ENCODE data around the gene AWAT2. TPM values are rescaled to one million over a fixed set of nuclear protein-coding genes. Genes with fewer than 3 reads are reported as not detected.

Gene AWAT2
- total RNA-seq, 1 donor: not detected

GRCh38 chrX:70041993-70042392 lies 7.7 kb downstream of the AWAT2 start:
- H2AFZ ChIP-seq (ENCODE audit: low read length): no peak overlapping the region
- no peak overlapping the region for H3K27ac ChIP-seq (ENCODE audit: low read depth, low read length)
- peaks cover 4% of the 10 kb centered on the region for H3K27me3 ChIP-seq (ENCODE audit: insufficient read depth, low read length)
- H3K36me3 ChIP-seq (ENCODE audit: insufficient read depth, low read length): no peaks in the 10 kb centered on the region
- no peaks in the 10 kb centered on the region for H4K20me1 ChIP-seq (ENCODE audit: insufficient read depth, low read length)
- TF ChIP-seq CTCF (IDR thresholded peaks at IDR 0.05; ENCODE audit: extremely low read depth, low read depth, low read length): no peak
- no peak overlapping the region for H3K4me3 ChIP-seq (ENCODE audit: insufficient read depth, low read length)
- H3K4me2 ChIP-seq (ENCODE audit: insufficient read depth, low read length): no peak overlapping the region
- DNase-seq (ENCODE audit: insufficient read length, low spot score, missing footprints): no peak
- H3K9me3 ChIP-seq (ENCODE audit: low read depth, low read length): no peaks in the 10 kb centered on the region
- H3K4me1 ChIP-seq (ENCODE audit: insufficient read depth, low read length): no peaks in the 10 kb centered on the region
- H3K79me2 ChIP-seq (ENCODE audit: insufficient read depth, low read length): no peaks in the 10 kb centered on the region

- DNase-seq (ENCODE audit: insufficient read length, low spot score, missing footprints): no peak
- Histone ChIP-seq H3K9me3 (ENCODE audit: low read depth, low read length) (no peaks in the 10 kb centered on the region), H2AFZ (ENCODE audit: low read length) (no peak overlapping the region), H3K27me3 (ENCODE audit: insufficient read depth, low read length) (peaks cover 6% of the 10 kb centered on the region), H4K20me1 (ENCODE audit: insufficient read depth, low read length) (no peaks in the 10 kb centered on the region), H3K36me3 (ENCODE audit: insufficient read depth, low read length) (no peaks in the 10 kb centered on the region), H3K4me2 (ENCODE audit: insufficient read depth, low read length) (no peak overlapping the region), H3K4me1 (ENCODE audit: insufficient read depth, low read length) (no peaks in the 10 kb centered on the region), H3K27ac (ENCODE audit: low read depth, low read length) (no peak overlapping the region), H3K4me3 (ENCODE audit: insufficient read depth, low read length) (no peak overlapping the region), H3K79me2 (ENCODE audit: insufficient read depth, low read length) (no peaks in the 10 kb centered on the region)
- TF ChIP-seq CTCF (IDR thresholded peaks at IDR 0.05; ENCODE audit: extremely low read depth, low read depth, low read length): no peak
These were observed 10.0 kb downstream of the AWAT2 start for GRCh38 chrX:70039758-70040157.

- TF ChIP-seq CTCF (IDR thresholded peaks at IDR 0.05; ENCODE audit: extremely low read depth, low read depth, low read length): no peak
- no peak overlapping the region for H2AFZ ChIP-seq (ENCODE audit: low read length)
- no peaks in the 10 kb centered on the region for H3K4me1 ChIP-seq (ENCODE audit: insufficient read depth, low read length)
- no peaks in the 10 kb centered on the region for H4K20me1 ChIP-seq (ENCODE audit: insufficient read depth, low read length)
- no peaks in the 10 kb centered on the region for H3K36me3 ChIP-seq (ENCODE audit: insufficient read depth, low read length)
- H3K27ac ChIP-seq (ENCODE audit: low read depth, low read length): no peak overlapping the region
- no peak overlapping the region for H3K4me2 ChIP-seq (ENCODE audit: insufficient read depth, low read length)
- no peaks in the 10 kb centered on the region for H3K79me2 ChIP-seq (ENCODE audit: insufficient read depth, low read length)
- H3K4me3 ChIP-seq (ENCODE audit: insufficient read depth, low read length): no peak overlapping the region
- peaks cover 6% of the 10 kb centered on the region for H3K27me3 ChIP-seq (ENCODE audit: insufficient read depth, low read length)
- DNase-seq (ENCODE audit: insufficient read length, low spot score, missing footprints): no peak
- H3K9me3 ChIP-seq (ENCODE audit: low read depth, low read length): no peaks in the 10 kb centered on the region
These were observed 10.8 kb downstream of the AWAT2 start for GRCh38 chrX:70038951-70039350.

DNA sequence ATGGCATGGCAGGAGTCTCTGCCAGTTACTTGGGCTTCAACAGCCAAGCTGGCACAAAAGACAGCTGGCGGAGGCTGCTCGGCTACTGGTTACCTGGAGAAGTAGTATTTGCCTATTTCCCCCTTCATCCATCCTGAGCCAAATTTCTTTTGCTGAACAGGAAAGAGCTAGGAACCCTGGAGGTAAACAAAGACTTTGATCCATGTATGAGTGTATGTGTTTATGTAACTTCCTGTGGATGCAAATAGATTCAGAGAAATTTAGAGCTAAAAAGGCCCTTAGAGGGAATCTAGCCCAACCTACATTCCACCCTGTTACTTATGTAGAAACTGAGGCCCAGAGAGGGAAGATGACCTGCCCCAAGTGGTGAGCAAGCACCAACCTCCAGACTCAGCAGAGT lies 11.2 kb downstream of the AWAT2 start:
- no peaks in the 10 kb centered on the region for H3K79me2 ChIP-seq (ENCODE audit: insufficient read depth, low read length)
- no peak overlapping the region for H3K4me3 ChIP-seq (ENCODE audit: insufficient read depth, low read length)
- H3K9me3 ChIP-seq (ENCODE audit: low read depth, low read length): no peaks in the 10 kb centered on the region
- no peak overlapping the region for H2AFZ ChIP-seq (ENCODE audit: low read length)
- no peak overlapping the region for H3K27ac ChIP-seq (ENCODE audit: low read depth, low read length)
- no peak for TF ChIP-seq CTCF (IDR thresholded peaks at IDR 0.05; ENCODE audit: extremely low read depth, low read depth, low read length)
- no peaks in the 10 kb centered on the region for H3K36me3 ChIP-seq (ENCODE audit: insufficient read depth, low read length)
- no peak for DNase-seq (ENCODE audit: insufficient read length, low spot score, missing footprints)
- no peaks in the 10 kb centered on the region for H3K4me1 ChIP-seq (ENCODE audit: insufficient read depth, low read length)
- H3K27me3 ChIP-seq (ENCODE audit: insufficient read depth, low read length): peaks cover 6% of the 10 kb centered on the region
- no peaks in the 10 kb centered on the region for H4K20me1 ChIP-seq (ENCODE audit: insufficient read depth, low read length)
- no peak overlapping the region for H3K4me2 ChIP-seq (ENCODE audit: insufficient read depth, low read length)
